HG03439 (cell line): Measurements from ENCODE around the gene SLCO3A1.

ENCODE experiments used
- ATAC-seq: cut with Tn5 transposase; IDR thresholded peaks from one replicate; pipeline ENCODE4 v1.9.1; 2021; ENCODE audit warnings: mild to moderate bottlenecking, moderate library complexity; ENCODE audit not compliant: unreplicated experiment

The SLCO3A1 gene

DNA sequence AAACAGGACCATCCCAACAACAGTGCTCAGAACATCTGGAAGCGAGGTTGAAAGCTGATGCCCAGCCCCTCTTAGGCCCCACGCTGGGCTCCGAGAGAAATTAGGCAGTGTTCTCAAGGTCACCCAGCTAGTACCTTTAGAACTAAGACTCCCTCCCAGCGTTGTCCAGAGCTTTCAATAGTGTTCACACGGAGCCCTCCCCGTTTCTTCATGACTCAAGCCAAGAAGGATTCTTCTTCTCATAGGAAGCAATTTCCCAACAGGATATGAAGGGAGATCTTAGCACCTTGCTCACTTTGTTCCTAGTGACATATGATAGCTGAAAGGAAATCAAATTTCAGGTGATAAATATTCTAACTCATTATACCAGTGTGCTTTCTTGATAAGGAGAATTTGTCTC is 296.0 kb downstream of the SLCO3A1 start:
- ATAC-seq = no peak

DNA sequence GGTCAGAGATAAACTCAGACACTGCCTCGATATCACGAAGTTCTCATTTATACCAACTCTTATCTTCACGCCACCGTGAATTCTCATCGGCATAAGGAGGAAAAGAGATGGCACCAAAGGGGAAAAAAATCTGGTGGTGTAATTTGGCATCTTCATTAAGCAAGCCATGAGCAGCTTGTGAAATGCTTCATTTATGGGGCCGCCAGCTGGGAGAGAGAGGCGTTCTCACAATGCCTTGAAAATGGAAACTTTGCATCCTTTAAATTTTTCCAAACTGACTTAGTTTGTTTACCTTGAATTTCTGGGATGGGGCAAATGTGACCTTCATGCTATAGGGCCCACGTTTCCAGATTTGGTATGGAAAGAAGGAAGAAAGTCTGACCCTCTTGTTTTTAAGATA is 297.7 kb downstream of the SLCO3A1 start:
- no peak for ATAC-seq

DNA sequence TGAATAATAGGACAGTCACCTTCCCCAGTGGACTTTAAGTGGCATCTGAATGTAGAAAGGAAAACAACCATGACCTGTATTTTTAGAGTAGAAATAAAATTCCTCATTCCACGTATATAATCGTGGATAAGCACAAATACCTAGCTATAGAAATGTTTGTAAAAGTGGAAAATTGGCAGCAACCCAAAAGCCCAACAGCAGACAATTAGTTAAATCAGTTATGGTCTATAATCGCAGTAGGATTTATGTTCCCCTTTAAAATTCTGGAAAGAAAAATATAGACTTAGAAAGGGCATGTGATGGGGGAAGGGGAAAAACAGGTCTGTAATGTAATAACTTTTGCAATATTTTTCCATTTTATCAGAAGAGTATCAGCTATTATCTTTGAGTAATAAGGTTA is 298.2 kb downstream of the SLCO3A1 start:
- no peak for ATAC-seq

DNA sequence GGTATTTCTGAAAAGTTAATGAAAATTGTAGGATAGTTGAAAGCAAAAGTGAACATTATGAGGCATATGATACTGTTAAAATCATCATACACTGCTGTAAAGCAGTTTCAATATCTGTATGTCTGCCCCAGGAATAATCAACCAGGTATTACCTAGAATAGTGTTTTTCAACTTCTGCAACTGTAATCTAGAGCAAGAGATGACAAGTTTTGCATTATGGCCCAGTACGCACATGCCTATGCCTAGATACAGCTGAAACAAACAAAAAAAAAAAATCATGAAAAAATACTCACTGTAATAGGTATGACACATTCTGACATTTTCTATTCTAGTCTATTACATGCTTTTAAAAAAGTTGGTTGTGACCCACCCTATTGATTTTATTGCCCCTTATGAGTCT is 299.5 kb downstream of the SLCO3A1 start:
- ATAC-seq = no peak

DNA sequence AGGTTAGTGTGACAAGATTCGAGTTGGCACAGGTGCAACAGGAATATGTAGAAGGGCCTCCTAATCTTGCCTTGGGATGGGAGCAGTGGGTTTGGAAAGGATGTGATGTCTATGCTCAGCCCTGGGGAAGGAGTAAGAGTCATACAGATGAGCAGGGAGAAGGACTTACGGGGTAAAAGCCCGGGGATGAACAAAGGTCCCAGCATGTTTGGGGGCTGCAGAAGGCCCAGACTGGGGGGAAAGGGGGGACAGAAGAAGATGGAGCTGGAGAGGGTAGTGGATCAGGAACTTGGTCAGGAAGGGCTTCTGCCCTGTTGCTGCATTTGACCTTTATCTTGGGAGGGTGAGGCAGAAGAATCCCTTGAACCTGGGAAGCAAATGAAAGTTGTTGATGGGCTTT is 300.1 kb downstream of the SLCO3A1 start:
- no peak for ATAC-seq

DNA sequence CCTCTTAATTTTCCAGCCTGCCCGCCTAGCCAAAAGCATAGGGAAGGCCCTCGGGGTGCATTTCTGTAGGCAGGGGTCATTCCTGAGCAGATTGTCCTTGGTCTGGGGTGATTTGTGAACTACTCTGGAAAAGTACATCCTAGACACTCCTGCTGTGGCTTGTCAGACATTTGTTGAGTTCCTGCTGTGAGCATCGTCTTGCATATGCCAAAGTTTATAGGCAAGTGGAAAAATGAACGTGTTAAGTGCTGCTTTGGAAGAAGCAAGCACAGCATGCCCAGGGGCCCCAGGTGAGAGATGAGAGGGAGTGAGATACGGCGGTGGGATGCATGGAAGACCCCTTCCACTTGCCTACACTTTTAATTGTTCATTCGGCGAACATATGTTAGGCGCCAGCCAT is 302.4 kb downstream of the SLCO3A1 start:
- ATAC-seq = no peak

DNA sequence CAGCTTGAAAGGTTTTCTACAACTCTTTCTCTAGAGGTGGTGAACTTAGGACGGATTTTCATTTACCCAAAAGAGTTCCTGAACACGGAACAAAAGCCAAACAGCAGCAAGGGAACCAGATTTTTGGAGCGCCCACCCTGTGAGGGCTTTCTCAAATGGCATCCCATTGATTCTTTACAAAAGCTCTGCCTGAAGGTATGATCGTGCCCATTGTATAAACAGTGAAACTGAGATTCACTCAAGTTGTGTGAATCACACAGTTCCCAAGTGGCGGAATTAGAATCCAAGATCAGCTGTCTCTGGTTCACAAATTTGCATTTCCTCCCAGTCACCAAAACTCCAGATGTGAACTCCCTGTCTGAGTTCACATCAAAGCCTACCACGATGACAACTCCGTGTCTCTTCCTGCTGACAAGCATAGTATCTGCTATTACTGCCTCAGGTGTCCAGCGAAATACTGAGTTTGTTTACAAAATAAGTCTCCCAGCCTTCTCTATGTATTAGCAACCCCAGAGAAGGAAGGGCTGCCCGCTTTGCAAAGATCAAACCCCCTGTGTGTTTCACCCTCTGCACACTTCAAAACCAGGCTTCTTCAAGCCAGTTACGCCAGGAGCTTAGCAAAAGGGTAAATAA is 304.3 kb downstream of the SLCO3A1 start:
- ATAC-seq = no peak

DNA sequence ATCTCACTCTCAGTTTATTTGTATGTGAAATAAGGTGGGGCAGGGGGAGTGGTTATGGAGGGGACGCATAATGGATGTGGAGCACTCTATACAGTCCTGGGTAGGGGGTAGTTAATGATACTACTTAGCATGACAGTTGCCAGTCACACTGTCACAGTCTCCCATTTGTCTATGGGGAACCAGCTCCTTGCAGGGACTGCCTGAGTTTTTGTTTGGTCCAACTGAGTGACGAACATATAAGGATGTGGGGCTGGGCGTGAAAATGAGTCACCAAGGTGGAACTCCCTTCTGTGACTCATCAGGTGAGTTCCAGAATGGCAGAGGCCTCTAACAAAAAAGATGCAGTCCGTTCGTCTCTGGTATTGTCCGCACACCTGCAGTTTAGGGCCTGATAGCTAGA is 304.9 kb downstream of the SLCO3A1 start:
- peak; percentile 53 for ATAC-seq

DNA sequence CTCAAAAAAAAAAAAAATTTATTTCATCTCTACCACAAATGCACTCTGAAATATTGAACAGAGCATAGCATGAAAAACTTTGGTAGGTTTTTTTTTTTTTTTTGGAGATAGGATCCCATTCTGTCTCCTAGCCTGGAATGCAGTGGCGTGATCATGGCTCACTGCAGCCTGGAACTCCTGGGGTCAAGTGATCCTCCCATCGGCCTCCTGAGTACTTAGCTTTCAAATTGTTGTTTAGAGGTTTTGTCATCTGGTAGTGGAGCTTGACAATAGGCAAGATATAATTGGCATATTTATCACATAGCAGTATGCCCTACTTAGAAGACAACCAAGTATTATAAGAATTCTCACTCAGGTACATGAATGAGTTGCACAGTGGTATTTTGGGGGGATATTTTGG is 306.0 kb downstream of the SLCO3A1 start:
- no peak for ATAC-seq

DNA sequence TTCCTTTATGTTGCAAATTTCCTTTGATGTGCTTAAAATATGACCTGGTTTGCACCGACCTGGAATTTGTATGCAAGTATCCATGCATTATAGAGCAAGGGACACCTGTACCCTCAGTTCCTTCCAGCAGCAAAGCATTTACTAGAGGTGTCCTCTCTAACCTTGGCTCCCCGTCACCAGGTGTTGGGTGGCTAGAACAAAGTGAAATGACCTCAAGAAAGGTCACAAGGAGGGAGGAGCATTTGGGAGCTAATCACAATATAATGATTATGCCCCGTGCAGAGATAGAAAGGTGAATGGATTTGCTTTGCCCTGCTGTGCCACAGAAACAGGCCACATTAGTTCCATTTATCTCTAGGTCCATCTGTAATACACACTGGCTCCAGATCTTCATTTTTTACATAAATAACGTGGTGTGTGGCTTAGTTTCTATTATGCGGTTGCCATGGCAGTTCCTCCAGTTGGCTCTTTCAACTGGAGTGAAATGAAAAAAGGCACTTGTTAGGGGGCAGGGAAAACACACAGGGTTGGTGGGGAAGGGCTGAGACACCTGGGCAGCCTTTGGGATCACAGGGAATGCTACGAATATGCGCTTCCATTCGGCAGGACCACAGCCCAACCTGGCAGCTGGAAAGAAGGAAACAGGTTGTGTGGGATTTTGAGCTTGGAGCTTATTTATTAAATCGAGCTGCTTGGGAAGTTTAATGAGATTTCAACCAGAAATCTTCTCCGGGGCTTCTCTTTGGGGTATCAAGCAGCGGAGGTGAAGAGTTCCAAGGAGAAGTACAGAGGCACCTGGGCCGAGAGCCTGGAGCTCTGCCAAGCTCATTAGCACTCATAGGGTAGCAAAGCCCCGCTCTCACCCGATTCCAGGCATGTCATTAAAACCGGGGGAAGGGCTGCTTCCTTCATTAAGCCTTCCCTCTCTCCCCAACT is 306.7 kb downstream of the SLCO3A1 start:
- ATAC-seq = no peak

DNA sequence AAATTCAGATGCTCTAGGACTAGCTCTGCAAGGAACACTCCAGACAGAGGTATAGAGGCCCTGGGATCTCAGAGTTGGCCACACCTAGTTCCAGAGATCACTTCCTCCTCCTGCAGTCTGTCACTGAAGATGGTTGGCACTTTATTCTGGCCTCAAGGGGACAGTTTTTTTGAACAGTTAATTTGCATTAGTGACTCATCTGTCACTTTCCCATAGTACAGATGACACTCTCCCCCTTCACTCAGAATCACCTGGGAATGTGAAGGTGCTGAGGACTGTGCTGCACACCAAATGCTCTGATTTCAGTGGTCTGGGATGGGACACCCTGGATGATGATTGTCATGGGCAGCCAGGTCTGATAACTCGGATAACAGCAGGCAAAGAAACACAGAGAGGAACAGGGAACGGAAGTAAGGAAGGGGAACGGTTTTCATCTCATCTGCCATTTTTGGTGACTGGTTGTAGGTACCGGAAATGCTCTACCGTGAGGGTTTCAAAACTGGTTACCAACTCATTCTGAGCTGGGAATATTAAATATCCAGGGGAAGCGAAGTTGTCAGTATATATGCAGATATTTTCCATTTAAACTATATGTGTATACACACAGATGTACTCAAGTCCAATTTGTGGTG is 307.6 kb downstream of the SLCO3A1 start:
- ATAC-seq = peak; percentile 96

DNA sequence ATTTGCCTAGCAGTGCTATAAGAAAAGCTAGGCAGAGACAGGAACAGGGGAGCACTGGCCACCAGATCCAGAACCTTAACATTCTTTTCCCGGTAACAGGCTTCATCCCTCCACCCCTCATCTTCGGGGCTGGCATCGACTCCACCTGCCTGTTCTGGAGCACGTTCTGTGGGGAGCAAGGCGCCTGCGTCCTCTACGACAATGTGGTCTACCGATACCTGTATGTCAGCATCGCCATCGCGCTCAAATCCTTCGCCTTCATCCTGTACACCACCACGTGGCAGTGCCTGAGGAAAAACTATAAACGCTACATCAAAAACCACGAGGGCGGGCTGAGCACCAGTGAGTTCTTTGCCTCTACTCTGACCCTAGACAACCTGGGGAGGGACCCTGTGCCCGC is 309.1 kb downstream of the SLCO3A1 start:
- ATAC-seq = no peak

DNA sequence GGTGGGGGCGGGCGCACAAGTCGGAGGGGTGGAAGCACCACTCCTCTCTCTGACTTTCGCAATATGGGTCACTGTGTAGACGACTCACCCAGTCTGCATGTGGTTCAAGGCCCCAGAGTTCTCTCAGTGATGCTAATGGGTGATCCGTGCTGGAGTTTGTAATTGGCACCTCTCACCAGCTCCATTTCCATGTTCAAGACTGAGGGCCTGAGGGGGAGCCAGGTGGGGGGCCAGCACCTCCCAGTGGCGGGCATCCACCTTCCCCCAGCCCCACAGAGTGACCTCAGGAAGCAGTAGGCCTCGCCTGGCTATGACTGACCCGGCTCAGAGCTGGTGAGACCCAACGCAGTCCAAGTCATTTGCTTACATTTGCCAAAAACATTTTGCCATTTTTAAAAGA is 310.1 kb downstream of the SLCO3A1 start:
- no peak for ATAC-seq

DNA sequence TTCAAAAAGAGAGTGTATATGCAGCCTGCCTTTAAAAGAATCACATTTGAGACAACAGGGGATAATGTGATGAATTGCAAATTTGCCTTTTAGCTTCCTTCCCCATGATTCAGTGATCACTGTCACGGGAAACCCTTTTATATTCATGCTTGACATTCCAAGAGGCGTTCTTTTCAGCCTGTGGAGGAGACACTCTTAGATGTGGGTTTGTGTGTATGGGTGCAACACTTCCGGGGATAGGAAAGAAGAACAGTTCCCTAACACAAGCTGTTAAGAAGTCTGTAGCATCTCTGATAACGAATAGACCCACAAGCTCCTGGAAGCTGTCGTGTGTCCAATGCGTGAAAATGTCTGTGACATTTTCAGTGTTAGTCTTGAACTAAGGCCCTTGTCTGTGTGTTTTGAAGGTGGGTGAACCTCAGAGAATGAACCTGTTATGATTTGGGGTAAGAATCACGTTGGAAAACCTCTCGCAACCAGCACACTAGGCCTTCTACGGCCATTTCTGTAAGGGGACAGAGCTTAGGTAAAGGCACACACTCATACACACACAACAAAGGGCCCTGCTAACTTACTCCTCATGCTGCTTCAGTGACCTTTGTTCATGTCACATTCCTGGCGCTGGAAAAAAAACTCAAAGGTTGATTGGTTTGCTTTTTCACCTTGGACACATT is 311.0 kb downstream of the SLCO3A1 start:
- ATAC-seq = no peak

DNA sequence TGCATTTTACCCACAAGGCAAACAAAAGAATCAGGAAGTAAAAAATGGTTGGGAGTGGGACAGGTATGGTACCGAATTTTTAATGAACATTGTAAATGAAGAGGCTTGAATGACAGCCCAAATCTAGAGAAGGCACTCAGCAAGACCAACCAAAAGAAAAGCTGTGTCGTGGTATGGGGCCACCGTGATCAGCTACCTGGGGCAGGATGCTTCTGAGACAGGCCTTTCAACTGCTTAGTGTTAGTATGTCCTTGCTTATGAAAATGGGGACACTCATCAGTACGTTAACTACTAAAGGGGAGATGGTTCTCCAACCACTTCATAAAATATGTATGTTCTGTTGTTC is 311.5 kb downstream of the SLCO3A1 start:
- no peak for ATAC-seq

DNA sequence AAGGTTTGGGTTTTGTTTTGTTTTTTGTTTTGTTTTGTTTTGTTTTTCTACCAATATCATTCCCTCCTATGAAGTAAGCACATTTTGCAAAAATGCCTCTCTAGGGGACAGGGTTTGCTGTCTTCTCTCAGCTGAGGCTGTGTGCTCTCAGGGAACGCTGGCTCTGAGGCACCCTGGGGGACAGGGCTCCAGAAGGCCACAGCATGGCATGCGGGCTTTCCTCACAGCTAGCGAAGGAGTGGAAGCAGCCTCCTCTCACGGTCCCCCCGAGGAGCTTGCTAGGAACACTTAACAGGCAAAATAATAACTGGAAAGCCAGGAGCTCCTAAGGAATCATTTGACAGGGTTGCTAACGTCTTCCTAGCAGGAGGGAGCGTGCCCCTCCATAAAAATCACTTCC is 312.5 kb downstream of the SLCO3A1 start:
- no peak for ATAC-seq

DNA sequence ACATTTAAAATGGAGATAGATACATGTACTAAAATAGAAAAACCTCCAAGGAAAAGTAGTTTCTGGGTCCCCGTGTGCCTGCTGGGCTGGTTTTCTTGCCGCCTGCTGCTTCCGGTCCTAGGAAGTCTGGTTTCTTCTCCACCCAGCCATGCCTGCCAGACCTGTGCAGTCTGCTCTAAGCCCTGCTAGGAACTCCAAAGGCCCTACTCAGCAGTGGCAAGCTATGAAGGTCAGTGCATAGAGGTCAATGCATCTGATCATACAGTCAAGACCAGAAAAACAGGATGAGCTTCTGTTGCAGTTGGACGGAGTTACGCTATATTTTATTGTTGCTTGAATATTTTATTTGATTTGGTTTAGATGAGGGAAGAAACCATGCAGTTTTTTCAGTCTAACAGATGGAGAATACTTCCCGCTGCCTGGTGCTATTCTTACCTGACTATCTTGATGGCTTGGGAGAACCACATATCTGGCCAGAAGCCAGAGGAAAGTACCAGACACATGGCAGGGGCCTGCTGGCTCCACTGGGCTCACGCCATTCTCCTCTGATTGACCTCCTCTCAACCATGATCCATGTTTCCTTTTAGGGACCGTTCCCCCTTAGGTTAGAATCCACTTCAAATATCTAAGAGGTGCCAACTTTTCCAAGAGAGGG is 313.4 kb downstream of the SLCO3A1 start:
- ATAC-seq = no peak

DNA sequence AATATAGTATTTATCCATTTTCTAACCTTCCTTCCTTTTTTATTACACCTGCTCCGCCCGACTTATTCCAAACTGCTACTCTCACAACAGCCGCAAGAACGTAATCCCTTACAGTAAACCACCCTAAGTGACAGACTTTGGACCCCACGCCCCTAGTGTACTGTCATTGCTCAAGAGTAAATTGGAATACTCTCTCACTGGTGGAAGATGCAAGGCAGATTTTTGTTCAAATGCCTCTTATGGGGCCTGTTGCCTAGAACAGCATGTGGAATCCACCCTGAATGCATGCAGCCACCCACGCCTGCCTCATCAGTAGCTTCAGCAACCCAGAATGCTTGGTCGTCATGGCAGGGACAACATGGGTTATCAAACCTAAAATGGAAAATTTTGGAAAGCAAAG is 313.9 kb downstream of the SLCO3A1 start:
- ATAC-seq = no peak

DNA sequence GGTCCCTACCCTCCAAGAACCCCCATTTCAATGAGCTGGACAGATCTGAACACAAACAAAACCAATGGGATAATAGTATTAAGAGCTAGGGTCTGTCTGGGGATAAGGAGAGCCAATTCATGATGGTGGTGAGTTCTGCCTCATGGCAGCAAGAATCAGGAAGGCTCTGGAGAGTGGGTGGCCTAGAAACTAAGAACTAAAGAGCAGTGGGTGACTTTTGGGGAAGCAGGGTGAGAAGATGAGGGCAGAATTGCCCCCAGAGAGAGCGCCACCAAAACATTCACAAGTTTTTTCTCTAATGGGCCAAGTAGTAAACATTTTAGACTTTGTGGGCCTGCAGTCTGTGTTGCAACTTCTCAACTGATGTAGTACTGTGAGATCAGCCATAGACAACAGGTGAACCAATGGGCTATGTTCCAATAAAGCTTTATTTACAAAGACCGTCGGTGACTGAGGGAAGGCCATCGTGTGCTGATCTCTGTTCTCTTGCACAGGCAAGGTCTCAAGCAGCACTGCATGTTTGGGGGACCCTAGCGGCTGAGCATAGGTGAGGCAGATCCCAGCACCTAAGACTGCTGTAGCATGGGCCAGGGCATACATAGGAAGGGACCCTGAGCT is 314.7 kb downstream of the SLCO3A1 start:
- ATAC-seq = no peak

DNA sequence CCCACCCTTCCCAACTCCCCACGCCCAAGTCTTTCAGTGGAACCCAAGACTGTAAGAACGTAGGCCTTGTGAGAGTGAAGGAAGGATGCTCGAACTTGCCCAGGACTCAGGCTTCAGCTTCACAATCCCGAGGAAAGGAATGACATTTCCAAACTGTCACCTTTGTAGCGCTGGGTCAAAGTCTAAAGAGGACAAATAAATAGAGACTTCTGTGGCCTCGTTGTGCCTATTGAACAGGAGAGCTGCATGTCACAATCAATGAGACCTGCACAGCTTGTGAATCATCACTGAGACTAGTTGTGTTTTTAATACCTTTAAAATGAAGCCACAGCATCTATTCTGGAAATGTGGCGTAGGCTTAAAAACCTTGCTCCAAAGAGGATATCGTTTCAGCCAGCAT is 317.4 kb downstream of the SLCO3A1 start:
- ATAC-seq = no peak

DNA sequence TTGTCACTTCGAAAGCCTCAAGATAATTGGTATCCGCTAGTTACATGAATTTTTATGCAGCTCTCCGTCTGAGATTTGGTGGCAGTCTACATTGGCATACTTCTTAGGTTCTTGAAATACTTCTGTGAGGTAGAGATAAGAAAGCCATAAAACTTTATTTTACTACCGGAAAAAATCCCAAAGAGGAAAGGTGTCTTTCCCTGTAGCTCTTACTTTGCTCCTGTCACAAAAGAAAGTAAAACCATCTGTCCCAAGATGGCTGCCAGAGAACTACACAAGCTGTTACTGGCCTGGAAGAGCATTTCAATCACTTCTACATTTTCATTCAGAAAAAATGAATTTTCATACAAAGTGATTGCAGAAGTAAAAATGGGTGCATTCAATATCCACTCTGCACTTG is 325.4 kb downstream of the SLCO3A1 start:
- no peak for ATAC-seq
